Endothelial cell of umbilical vein (primary cell): ENCODE measurements around the gene SLC5A11.

Source experiments
- CTCF ChIP-seq, 2 donors: IDR thresholded peaks; 1 replicate in 1 of 2; 2 replicates in 1 of 2; pipeline ENCODE4 v1.5.1; 2011; ENCODE audit warnings: low read length in 2 of 2, mild to moderate bottlenecking in 2 of 2, moderate library complexity in 2 of 2, control low read depth in 1 of 2, inconsistent platforms in 1 of 2, low read depth in 1 of 2; ENCODE audit not compliant: insufficient read depth in 1 of 2; ENCODE audit errors: extremely low read depth in 1 of 2
- POLR2A ChIP-seq: IDR thresholded peaks from 2 replicates; pipeline ENCODE4 v1.6.1; 2012; ENCODE audit warnings: low read depth, mild to moderate bottlenecking, control low read depth, low read length

GRCh38 chr16:24822974-24823373 is 22.8 kb upstream of the SLC5A11 start:
- TF ChIP-seq CTCF (IDR thresholded peaks at IDR 0.05; ENCODE audit: extremely low read depth in 1 of 2, insufficient read depth in 1 of 2, low read depth in 1 of 2, low read length in 2 of 2), result no peak
- TF ChIP-seq POLR2A, result no peak
